ENCODE results near the gene GCK. TPM values are rescaled to one million over a fixed set of nuclear protein-coding genes. Genes with fewer than 3 reads are reported as not detected.
A peak's percentile ranks its signal among the peaks of the same experiment; 100 is the strongest.
"Not testable (repeated sequence)": the region's sequence is repeated elsewhere in the genome, so short reads cannot be mapped to it uniquely, and the experiment has no call there.

The GCK gene
- total RNA-seq, 1 donor from 2014 or later, result 0.26 TPM

DNA sequence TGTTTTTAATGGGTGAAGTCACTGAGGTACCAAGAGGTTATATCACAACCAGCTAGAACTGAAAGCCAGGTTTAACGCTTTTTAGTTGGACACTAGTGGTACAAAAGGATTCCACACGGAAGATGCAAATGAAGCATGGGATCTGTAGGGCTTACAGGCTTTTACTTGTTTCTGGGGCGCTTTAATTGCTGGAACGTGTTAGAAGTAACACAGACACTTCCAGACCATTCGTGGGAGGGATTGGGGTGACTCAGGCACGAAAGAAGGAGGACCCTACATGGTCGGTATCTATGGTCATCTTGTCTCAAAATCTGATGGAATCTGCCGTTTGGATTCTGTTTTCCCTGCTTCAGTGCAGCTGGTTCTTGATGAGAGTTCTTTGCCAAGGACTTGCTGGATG, 12.6 kb upstream of the GCK start:
- DNase-seq (ENCODE audit: low read depth in 2 of 2), result no peak

DNA sequence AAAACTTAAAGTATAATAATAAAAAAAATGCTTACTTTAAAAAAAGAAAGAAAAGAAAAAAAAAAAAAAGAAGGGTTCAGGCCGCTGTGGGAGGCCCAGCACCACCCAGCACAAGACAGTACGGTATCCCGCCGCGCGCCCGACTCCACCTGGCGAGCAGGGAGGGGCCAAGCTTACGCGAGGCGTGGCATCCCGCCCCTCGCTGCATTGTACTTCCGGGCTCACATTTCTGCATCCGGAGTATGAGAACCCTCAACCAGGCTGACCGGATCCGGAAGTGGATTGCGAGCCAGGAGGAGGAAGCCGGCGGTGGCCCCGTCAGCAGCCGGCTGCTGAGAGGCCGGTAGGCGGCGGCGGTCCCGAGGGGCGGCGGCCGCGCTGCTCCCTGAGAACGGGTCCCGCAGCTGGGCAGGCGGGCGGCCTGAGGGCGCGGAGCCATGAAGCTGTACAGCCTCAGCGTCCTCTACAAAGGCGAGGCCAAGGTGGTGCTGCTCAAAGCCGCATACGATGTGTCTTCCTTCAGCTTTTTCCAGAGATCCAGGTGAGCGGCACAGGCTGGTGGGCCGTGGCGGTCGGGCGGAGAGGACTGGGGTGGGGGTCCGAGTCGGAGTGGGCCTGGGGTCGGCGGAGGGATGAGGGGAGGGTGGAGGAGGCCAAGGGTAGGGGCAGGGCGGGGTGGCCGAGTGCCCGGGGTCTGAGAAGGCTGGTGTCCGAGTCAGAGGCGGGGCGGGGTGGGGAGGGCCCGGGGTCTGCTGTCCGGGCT, 11.6 kb upstream of the GCK start, which contains the start of gene YKT6:
Gene YKT6, plus strand, starts transcription at position 280 of the 763 bp plus-strand sequence. Its CDS starts 158 bp downstream, at position 438.
- peak; percentile 91 to 95 for DNase-seq (ENCODE audit: low read depth in 2 of 2)

GRCh38 chr7:44200163-44200562, 10.9 kb upstream of the GCK start:
- not testable (repeated sequence) for DNase-seq (ENCODE audit: low read depth in 2 of 2)

- DNase-seq (ENCODE audit: low read depth in 2 of 2), result no peak
These were observed 8.2 kb upstream of the GCK start for GRCh38 chr7:44197474-44197873.

- peak; percentile 28 to 56 for DNase-seq (ENCODE audit: low read depth in 2 of 2)
These were observed 7.2 kb upstream of the GCK start for GRCh38 chr7:44196450-44196872.

DNA sequence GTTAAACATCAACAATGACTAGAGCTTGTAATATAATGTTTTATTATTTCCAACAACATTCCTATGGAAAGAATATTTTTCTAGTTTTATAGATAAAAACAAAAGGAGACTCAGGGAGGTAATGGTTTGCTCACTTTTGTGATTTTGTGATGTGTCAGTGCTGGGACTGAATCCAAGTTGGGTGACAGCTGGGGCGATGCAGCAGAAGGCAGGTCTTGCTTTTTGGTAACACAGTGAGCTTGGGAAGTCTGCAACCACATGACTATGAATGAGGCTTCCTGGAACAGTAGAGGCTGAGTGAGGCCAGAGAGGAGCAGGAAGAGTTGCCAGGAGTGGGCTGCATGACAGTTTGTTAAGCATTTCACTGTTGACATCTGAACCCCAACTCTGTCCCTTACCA, 6.7 kb upstream of the GCK start:
- DNase-seq (ENCODE audit: low read depth in 2 of 2), result no peak

DNA sequence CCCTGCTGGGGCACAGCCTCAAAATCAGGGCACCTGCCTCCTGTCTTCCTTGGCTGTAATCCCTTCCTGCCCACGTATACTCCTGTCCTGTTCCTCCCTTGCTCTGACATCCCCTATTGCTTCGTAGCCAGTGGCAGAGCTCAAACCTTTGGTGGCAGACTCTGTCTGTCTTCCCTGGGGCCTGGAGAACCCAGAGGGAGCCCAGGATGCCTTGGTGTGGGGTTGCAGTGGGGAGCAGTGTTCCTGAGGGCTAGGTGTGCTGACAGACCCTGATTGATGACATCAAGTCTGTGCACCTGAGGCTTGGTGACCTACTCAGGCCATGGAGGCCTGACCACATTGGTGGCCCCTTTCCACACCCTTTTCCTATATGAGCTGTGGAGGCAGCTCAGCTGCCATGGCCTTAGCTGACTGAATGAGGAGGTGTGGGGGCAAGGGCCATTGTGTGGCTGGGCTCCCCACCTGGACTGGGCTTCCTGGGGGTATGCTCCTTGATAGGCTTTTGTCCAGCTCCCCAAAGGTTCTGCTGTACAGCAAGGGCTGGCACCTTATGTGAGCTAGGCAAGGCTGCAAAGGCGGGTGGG, 5.4 kb upstream of the GCK start:
- no peak for DNase-seq (ENCODE audit: low read depth in 2 of 2)

DNA sequence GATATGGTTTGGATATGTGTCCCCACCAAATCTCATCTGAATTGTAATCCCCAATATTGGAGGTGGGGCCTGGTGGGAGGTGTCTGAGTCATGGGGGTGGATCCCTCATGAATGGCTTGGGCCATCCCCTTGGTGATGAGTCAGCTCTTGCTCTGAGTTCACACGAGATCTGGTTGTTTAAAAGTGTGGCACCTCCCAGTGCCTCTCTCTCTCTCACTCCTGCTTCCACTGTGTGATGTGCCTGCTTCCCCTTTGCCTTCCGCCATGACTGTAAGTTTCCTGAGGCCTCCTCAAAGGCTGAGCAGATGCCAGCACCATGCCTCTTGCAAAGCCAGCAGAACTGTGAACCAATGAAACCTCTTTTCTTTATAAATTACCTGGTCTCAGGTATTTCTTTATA, 4.8 kb upstream of the GCK start:
- DNase-seq (ENCODE audit: low read depth in 2 of 2), result no peak

- no peak for DNase-seq (ENCODE audit: low read depth in 2 of 2)
These were observed 4.0 kb upstream of the GCK start for GRCh38 chr7:44193011-44193802.

- DNase-seq (ENCODE audit: low read depth in 2 of 2), result no peak
These were observed 1.9 kb upstream of the GCK start for GRCh38 chr7:44191171-44191570.

DNA sequence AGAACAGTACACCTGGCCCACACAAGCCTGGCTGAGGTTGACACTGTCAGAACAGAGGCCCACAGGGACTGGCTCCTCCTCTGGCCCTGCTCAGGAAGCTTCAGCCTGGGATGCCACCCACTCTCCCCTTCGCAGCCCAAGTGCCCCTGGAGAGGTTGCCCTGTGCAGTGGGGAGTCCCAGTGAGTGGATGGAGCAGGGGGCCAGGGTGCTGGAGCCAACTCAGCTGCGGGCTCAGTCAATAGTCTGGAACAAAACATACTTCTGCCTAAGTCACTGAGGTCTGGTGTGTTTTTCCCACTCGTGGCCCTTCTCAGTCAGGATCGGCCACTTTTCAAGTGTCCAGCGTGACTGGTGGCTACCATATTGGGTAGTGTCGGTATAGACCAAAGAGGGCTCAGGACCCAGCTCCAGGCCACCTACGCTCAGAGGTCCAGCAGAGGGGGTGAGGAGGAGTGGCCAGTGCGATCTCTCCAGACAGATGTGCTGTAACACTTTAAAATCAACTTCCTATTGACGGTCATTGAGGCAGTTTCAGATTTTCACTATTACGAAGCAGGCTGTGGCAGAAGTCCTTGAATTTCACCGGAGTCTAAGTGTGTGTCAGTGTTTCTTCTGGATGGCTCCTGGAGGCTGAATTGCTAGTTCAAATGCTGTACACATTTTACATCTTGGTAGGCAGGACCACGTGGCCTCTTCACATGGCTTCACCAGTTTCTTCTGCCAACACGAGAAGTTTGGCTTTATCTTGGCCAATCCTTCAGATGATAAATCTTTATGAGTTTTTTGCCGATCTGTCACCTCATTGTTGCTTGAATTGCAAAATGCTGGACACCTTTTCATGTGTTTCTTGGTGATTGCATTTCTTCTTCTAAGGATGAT, 994 bp upstream of the GCK start:
- no peak for DNase-seq (ENCODE audit: low read depth in 2 of 2)

DNA sequence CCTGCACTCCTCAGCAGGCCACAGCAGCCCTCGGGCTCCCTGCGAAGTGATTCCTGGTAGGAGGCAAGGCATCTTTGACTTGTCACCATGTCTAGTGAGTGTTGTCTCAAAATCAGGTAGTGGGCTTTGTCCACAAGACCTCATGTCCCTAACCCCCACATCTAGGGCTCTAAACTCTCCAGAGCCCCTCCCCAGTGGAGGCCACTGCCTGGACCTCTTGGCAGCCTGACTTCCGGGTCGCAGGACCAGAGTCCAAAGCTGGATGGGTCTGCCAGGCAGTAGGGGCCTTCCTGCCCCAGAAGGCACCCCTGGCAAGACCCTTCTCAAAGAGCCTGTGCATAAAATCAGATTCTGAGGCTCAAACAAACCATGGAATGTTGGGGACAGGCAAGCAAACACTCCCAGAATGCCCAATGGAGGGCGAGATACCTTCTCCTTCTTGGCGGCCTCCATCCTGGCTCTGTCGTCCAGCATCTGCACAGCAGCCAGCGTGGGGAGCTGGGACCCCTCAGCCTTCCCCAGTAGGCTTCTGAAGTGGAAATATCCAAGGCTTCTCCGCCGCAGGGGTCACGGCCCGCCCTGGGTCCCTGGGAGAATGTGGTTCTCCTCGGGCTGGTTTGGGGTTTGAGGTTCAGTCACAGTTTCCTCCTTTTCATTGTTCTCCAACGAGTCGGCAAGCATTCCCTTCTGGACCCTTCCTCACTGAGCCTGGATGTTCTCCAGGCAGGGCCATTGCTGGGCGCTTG, 586 bp downstream of the GCK start:
- DNase-seq (ENCODE audit: low read depth in 2 of 2), result no peak

DNA sequence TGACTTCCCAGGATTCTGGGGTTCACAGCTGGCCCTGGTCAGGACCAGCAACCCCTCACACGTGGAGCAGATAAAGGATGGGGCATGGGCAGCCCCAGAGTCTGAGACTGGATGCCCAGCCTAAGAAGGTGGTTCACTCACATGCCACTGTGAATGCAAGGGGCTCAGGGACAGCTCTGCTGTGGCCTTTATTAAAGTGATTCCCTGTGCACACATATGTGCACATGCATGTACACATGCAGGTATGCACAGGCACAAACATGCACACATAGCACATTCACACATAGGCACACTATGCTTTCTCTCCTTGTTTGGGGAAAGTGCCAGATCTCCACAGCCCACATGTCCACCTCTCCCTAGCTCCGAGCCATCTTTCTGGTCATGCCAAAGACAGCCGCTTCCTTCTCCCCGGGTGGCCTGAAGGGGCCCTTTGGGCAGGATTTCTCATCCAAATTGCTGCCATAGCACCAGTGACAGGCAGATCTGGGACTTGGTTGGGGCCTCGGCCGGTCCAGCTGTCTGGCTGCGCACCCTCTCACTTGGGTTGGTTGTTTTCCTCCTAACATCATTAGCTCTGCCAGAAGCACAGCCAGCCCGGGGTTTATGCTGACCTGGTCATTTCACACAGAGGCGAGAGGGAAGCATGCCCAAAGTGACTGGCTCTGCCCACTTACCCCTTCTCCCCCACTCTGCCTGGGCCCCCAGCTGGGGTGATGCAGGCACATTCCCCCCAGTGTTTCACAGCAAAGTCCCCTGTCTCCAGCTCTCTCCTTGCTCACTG, 1.4 kb downstream of the GCK start:
- DNase-seq (ENCODE audit: low read depth in 2 of 2), result no peak

- DNase-seq (ENCODE audit: low read depth in 2 of 2), result no peak
These were observed 2.5 kb downstream of the GCK start for GRCh38 chr7:44186736-44187135.

GRCh38 chr7:44185729-44186128, 3.5 kb downstream of the GCK start:
- no peak for DNase-seq (ENCODE audit: low read depth in 2 of 2)

DNA sequence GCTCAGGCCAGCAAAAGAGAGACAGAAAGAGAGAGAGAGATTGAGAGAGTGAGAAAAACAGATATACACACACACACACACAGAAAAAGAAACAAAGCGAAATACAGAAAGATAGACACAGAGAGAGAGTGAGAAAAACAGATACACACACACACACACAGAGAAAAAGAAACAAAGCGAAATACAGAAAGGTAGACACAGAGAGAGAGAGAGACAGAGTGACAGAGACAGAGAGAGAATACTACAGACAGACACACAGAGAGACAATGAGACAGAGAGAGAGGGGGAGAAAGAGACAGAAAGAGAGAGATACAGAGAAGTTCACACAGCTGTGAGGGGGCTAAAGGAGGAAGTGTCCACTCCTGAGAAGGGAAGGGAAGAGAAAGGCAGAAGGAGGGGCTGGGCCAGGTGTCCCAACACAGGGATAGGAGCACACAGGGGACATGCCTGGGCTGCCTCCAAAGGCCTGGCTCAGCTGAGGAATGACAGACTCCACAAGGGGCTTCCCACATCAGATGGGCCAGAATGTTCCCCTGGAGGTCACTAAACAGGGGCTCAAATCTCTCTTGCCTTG, 4.3 kb downstream of the GCK start:
- DNase-seq (ENCODE audit: low read depth in 2 of 2), result no peak

GRCh38 chr7:44184206-44184872, 4.9 kb downstream of the GCK start:
- peak in 1 of 2 donors; percentile 60 for DNase-seq (ENCODE audit: low read depth in 2 of 2)

- DNase-seq (ENCODE audit: low read depth in 2 of 2), result no peak
These were observed 5.9 kb downstream of the GCK start for GRCh38 chr7:44183386-44183785.

DNA sequence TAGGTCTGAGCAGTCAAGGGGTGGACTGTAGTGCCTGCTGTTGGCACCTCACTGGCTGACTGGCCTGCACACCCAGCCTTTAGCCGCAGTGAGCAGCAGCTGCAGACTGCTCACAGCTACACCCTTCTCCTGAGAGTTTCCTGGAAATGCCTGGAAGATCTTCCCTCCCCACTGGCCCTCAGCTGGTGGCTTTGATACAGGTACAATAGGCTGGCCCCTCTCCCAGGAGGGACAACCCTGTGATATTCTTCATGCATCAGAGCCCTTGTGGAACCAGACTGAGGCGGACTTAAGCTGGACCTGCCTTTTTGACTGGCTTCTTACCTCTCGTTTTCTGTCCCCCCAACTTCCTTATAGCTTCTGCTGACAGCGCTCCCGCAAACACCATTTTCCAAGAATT, 6.4 kb downstream of the GCK start:
- no peak for DNase-seq (ENCODE audit: low read depth in 2 of 2)
